Parathyroid adenoma (tissue), 2 donors: Measurements from ENCODE around the gene CYSTM1.

ENCODE experiments used
- H2AFZ ChIP-seq: fragments of 300-600 bp; sonication (generic); one replicate; pipeline ENCODE4 v1.7.0; 2017; ENCODE audit warnings: antibody characterized with exemption, mild to moderate bottlenecking
- H3K27ac ChIP-seq: fragments of 300-600 bp; sonication (generic); one replicate; pipeline ENCODE4 v1.7.0; 2017
- H3K27me3 ChIP-seq: fragments of 300-600 bp; sonication (generic); one replicate; pipeline ENCODE4 v1.7.0; 2017; ENCODE audit warnings: low read length; ENCODE audit not compliant: control insufficient read depth, insufficient read depth
- H3K36me3 ChIP-seq: fragments of 300-600 bp; sonication (generic); one replicate; pipeline ENCODE4 v1.7.0; 2017; ENCODE audit warnings: low read length; ENCODE audit not compliant: control insufficient read depth, insufficient read depth
- H3K4me1 ChIP-seq: fragments of 300-600 bp; sonication (generic); one replicate; pipeline ENCODE4 v1.7.0; 2017; ENCODE audit warnings: control low read depth
- H3K4me2 ChIP-seq: fragments of 300-600 bp; sonication (generic); one replicate; pipeline ENCODE4 v1.7.0; 2017; ENCODE audit warnings: low read length
- H3K4me3 ChIP-seq: fragments of 300-600 bp; sonication (generic); one replicate; pipeline ENCODE4 v1.7.0; 2017; ENCODE audit warnings: low read depth, low read length
- H3K79me2 ChIP-seq: fragments of 300-600 bp; sonication (generic); one replicate; pipeline ENCODE4 v1.7.0; 2017; ENCODE audit warnings: control low read depth
- H3K9ac ChIP-seq: fragments of 300-600 bp; sonication (generic); one replicate; pipeline ENCODE4 v1.7.0; 2017; ENCODE audit warnings: mild to moderate bottlenecking
- H3K9me3 ChIP-seq: fragments of 300-600 bp; sonication (generic); one replicate; pipeline ENCODE4 v1.7.0; 2017; ENCODE audit warnings: low read length; ENCODE audit not compliant: control insufficient read depth
- TF ChIP-seq, protein P1 (sequence below): fragments of 300-600 bp; sonication (generic); IDR thresholded peaks from one replicate; pipeline ENCODE4 v1.7.0; 2017; ENCODE audit warnings: antibody characterized with exemption, mild to moderate bottlenecking
- donor health status: primary hyperparathyroidism.

The CYSTM1 gene

DNA sequence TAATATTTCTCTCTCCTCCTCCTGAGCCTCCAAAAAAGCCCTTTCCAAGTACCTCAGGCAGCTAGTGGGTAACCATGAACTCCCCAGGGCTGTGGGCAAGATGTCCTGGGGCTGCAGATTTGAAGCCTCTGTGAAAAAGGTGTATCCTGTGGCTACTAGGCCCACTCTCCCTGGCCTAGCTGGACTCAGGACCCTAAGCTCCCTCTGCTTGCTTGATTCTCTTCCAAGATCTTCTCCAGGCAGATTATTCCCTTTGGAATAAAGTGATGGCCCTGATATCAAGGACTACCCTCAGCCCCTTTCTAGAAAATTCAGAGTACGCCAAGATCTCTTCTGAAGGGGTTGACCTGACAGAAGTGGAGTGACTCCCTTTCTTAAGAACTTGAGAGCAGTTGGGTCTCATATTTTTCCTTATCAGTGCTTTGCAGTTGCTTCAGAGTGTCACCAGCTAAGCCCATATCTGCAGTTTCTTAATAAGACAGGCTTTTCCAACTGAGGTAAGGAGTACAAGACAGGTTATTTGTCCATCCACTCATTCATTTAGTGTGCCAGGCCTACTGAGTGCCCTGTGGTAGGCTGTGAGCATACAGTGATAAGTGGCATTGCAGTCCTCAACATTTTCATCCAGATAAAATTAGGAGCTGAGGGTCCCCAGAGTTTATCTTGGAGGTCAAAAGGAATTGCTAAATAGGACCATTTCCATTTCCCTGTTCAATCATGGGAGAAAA lies 42.5 kb downstream of the CYSTM1 start:
- Histone ChIP-seq H3K9me3 (no peaks in the 10 kb centered on the region), H3K79me2 (no peaks in the 10 kb centered on the region), H3K4me2 (no peak overlapping the region), H2AFZ (no peak overlapping the region), H3K9ac (no peak overlapping the region), H3K4me1 (peaks cover 4% of the 10 kb centered on the region), H3K27me3 (no peaks in the 10 kb centered on the region), H3K36me3 (no peaks in the 10 kb centered on the region), H3K27ac (no peak overlapping the region), H3K4me3 (no peak overlapping the region)
- TF ChIP-seq, protein P1, sequence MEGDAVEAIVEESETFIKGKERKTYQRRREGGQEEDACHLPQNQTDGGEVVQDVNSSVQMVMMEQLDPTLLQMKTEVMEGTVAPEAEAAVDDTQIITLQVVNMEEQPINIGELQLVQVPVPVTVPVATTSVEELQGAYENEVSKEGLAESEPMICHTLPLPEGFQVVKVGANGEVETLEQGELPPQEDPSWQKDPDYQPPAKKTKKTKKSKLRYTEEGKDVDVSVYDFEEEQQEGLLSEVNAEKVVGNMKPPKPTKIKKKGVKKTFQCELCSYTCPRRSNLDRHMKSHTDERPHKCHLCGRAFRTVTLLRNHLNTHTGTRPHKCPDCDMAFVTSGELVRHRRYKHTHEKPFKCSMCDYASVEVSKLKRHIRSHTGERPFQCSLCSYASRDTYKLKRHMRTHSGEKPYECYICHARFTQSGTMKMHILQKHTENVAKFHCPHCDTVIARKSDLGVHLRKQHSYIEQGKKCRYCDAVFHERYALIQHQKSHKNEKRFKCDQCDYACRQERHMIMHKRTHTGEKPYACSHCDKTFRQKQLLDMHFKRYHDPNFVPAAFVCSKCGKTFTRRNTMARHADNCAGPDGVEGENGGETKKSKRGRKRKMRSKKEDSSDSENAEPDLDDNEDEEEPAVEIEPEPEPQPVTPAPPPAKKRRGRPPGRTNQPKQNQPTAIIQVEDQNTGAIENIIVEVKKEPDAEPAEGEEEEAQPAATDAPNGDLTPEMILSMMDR = no peak

DNA sequence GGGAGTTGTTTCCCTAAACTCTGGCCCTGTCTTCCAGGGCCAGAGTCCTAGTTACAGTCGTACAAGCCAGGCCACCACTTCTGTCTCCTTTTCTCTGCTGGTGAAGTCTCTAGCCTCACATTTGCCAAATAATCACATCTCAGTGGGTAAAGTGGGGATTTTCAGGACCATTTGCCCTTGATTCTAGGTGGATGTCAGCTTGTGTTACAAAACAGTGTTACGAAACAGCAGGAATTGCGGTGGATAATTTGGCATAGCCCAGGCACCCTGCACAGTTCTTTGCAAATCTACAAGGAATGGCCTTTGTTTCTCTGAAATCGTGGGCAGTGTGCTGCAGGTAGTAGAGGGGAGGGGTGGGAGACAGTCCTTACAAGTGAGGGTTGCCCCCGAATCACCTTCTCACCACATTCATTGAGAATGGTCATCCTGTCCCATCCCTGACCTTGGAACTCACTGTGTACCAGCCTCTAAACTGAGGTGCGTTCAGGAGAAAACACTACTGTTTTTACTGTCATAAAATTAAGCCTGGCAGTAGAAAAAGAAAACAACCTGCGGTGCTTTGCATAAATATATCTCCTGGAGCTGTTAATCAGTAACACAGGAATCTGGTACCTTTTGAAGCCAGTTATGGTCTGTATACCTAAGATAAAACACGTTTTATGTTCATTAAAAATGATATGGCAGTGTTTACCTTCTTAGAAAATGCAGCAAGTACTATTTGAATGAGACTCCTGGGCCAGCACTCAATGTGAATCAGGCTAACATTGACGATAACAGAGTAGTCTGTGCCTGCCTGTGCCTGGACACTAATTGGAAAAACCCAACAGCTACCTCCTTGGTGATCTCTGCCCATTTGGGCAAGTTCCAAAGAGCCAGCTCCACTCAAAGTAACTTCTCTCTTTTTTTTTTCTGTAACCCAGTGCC lies 44.3 kb downstream of the CYSTM1 start:
- H3K9me3 ChIP-seq = no peaks in the 10 kb centered on the region
- peaks cover 4% of the 10 kb centered on the region for H3K4me1 ChIP-seq
- H3K79me2 ChIP-seq = no peaks in the 10 kb centered on the region
- TF ChIP-seq, protein P1 = no peak
- no peak overlapping the region for H3K4me2 ChIP-seq
- H3K27me3 ChIP-seq = no peaks in the 10 kb centered on the region
- H3K36me3 ChIP-seq = no peaks in the 10 kb centered on the region
- no peak overlapping the region for H3K4me3 ChIP-seq
- H2AFZ ChIP-seq = no peak overlapping the region
- H3K27ac ChIP-seq = no peak overlapping the region
- no peak overlapping the region for H3K9ac ChIP-seq

DNA sequence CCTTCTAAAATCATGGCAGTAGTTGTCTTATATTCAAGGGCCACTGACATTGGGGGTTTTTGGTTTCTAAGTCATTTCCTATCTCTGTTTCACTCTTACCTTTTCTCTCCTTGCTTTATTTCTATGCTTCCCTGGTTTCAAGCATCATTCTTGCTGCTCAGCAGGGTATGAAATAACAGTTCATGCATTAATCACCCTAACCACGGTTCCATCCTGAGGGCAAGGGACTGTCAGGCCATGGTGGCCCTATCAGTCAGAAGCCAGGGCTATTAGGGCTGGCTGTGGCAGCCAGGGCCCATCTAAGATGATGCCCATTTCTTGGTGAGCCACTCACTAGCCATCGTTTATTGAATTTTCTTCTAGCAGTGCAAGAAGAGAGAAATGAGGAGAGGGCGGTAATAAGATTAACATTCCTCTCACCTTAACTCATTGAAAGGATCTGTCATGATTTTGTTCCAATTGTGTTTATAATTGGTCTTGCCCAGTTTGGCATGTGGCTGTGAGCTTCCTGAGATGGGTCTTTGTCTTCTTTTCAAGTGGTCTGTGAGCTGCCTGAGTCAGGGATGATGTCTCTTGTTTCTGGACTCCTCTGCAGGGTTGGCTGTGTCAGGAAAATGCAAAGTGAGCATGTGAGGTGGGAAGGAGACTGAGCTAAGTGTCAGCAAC lies 45.2 kb downstream of the CYSTM1 start:
- no peak overlapping the region for H3K4me2 ChIP-seq
- H3K36me3 ChIP-seq = no peaks in the 10 kb centered on the region
- H3K27ac ChIP-seq = no peak overlapping the region
- H3K27me3 ChIP-seq = no peaks in the 10 kb centered on the region
- H3K79me2 ChIP-seq = peaks cover 2% of the 10 kb centered on the region
- TF ChIP-seq, protein P1 = no peak
- no peak overlapping the region for H3K4me3 ChIP-seq
- H3K9me3 ChIP-seq = no peaks in the 10 kb centered on the region
- peaks cover 4% of the 10 kb centered on the region for H3K4me1 ChIP-seq
- no peak overlapping the region for H3K9ac ChIP-seq
- no peak overlapping the region for H2AFZ ChIP-seq

DNA sequence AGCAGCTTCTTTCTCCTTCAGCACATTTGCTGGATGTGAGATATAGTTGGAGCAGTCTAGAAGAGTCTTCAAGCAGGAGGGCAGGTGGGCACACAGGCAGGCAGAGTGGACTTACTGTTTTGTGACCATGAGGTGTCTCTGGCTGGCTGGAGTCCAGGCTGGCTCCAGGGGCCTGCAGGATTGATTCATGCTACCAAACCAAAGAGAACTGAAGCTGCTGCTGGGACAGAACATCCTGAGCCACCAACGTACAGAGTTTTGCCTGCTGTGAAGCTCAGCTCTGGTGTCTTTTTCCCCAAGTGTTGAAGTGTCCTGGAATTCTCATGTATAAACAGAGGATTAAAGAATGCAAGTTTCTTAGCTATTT lies 45.7 kb downstream of the CYSTM1 start:
- Histone ChIP-seq H3K9me3 (no peaks in the 10 kb centered on the region), H3K27me3 (no peaks in the 10 kb centered on the region), H3K4me3 (no peak overlapping the region), H3K36me3 (no peaks in the 10 kb centered on the region), H3K4me2 (no peak overlapping the region), H3K27ac (no peak overlapping the region), H3K4me1 (peaks cover 4% of the 10 kb centered on the region), H3K79me2 (peaks cover 6% of the 10 kb centered on the region), H3K9ac (no peak overlapping the region), H2AFZ (no peak overlapping the region)
- TF ChIP-seq, protein P1 = no peak
